Smooth muscle cell (in vitro differentiated cells): ENCODE results near the gene OTOGL. TPM values are rescaled to one million over a fixed set of nuclear protein-coding genes. Genes with fewer than 3 reads are reported as not detected.

Experiments used
- DNase-seq: peaks from one replicate; lab custom pipeline; 2025; ENCODE audit not compliant: unreplicated experiment; lab: John Stamatoyannopoulos, UW
- H2AFZ ChIP-seq: fragments of 200-600 bp; sonication (generic); 2 replicates; pipeline ENCODE4 v1.6.0; 2016; ENCODE audit warnings: antibody characterized with exemption, low read depth, mild to moderate bottlenecking
- H3F3A ChIP-seq: fragments of 200-600 bp; sonication (generic); 2 replicates; pipeline ENCODE4 v1.6.0; 2017; ENCODE audit warnings: antibody characterized with exemption, low read depth
- H3K27ac ChIP-seq: fragments of 200-600 bp; sonication (generic); 2 replicates; pipeline ENCODE4 v1.5.1; 2016; ENCODE audit warnings: low read depth, mild to moderate bottlenecking
- H3K27me3 ChIP-seq: fragments of 200-600 bp; sonication (generic); 2 replicates; pipeline ENCODE4 v1.6.1; 2016; ENCODE audit warnings: low read depth, mild to moderate bottlenecking
- H3K36me3 ChIP-seq: fragments of 200-600 bp; sonication (generic); 2 replicates; pipeline ENCODE4 v1.5.1; 2016; ENCODE audit warnings: low read depth
- H3K4me1 ChIP-seq: fragments of 200-600 bp; sonication (generic); 2 replicates; pipeline ENCODE4 v1.5.1; 2016; ENCODE audit warnings: low read depth
- H3K4me2 ChIP-seq: fragments of 200-600 bp; sonication (generic); 2 replicates; pipeline ENCODE4 v1.6.0; 2016; ENCODE audit warnings: mild to moderate bottlenecking
- H3K4me3 ChIP-seq: fragments of 200-600 bp; sonication (generic); 2 replicates; pipeline ENCODE4 v1.5.1; 2016; ENCODE audit warnings: mild to moderate bottlenecking
- H3K79me2 ChIP-seq: fragments of 200-600 bp; sonication (generic); 2 replicates; pipeline ENCODE4 v1.6.0; 2016; ENCODE audit warnings: low read depth, mild to moderate bottlenecking
- H3K9ac ChIP-seq: fragments of 200-600 bp; sonication (generic); 2 replicates; pipeline ENCODE4 v1.6.0; 2016; ENCODE audit warnings: low read depth
- H3K9me3 ChIP-seq: fragments of 200-600 bp; sonication (generic); replicated peaks from 2 replicates; pipeline ENCODE4 v1.5.1; 2016; ENCODE audit warnings: low read depth
- H4K20me1 ChIP-seq: fragments of 200-600 bp; sonication (generic); 2 replicates; pipeline ENCODE4 v1.6.0; 2016; ENCODE audit warnings: low read depth
- WGBS: methylation state at CpG from one replicate; pipeline ENCODE4 v1.1.7; 2016; ENCODE audit warnings: low lambda C conversion rate; 5-methylcytosine and 5-hydroxymethylcytosine counted together
- polyA plus RNA-seq: library from polyadenylated mRNA; unstranded; fragments of >200 nt; fragmentation: Nextera tagmentation; extraction: Ambion mirVana; gene quantifications from 2 replicates; pipeline ENCODE4 v1.2.1, GENCODE V29; 2016
- total RNA-seq: library from RNA; depleted of rRNA; stranded (reverse); fragments of >200 nt; gene quantifications from 2 replicates; pipeline ENCODE4 v1.2.3, GENCODE V29; 2014
- TF ChIP-seq, protein P1 (sequence below): fragments of 200-600 bp; sonication (generic); IDR thresholded peaks from 2 replicates; pipeline ENCODE4 v1.5.1; 2017; ENCODE audit warnings: borderline replicate concordance, mild to moderate bottlenecking, antibody characterized with exemption; ENCODE audit not compliant: insufficient read depth, poor library complexity, severe bottlenecking

OTOGL gene
- total and polyA plus RNA-seq, 2 experiments from 2014 or later, result 0.09 TPM; not detected in 1

DNA sequence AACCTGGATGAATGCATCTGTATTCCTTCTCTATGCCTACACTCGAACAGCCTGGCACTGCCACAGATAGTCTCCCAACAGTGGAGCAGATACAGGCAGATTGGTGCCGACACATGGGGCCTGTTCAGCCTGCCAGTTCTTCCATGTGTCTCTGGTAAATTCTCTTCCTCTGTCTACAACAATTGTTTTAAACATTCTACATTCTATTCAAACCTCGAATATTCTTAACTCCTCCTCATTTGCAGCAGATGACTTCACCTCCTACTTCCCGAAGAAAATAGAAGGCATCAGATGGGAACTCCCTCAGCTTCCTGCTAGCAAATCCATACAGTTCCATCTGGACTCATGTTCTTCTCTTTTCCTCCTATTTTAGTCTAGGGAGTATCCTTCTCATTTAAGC lies 43.1 kb upstream of the OTOGL start:
- no peaks in the 10 kb centered on the region for H3K36me3 ChIP-seq
- no peak overlapping the region for H3K4me3 ChIP-seq
- H3K9me3 ChIP-seq, result no peaks in the 10 kb centered on the region

DNA sequence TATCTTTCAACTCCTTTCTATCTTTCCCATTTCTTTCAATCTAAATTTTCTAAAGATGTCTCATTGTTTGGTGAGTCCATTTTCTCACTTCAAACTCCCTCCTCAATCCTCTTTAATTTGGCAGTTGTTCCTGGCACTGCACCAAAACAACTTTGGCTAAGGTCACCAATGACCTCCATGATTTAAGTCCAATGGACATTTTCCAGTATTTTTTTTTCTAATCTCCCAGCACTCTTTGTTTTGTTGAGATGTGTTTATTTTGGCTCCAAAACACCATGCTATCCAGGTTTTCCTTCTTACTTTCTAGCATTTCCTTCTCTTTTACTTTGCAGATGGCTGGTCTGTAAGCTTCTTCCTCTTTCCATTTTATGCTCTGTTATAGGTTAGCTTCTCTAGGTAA lies 42.5 kb upstream of the OTOGL start:
- H3K36me3 ChIP-seq, result no peaks in the 10 kb centered on the region
- H3K9me3 ChIP-seq, result no peaks in the 10 kb centered on the region
- H3K27ac ChIP-seq, result no peak overlapping the region
- no peak overlapping the region for H3K4me2 ChIP-seq
- no peaks in the 10 kb centered on the region for H4K20me1 ChIP-seq
- no peaks in the 10 kb centered on the region for H3K27me3 ChIP-seq
- no peaks in the 10 kb centered on the region for H3K79me2 ChIP-seq
- TF ChIP-seq, protein P1, sequence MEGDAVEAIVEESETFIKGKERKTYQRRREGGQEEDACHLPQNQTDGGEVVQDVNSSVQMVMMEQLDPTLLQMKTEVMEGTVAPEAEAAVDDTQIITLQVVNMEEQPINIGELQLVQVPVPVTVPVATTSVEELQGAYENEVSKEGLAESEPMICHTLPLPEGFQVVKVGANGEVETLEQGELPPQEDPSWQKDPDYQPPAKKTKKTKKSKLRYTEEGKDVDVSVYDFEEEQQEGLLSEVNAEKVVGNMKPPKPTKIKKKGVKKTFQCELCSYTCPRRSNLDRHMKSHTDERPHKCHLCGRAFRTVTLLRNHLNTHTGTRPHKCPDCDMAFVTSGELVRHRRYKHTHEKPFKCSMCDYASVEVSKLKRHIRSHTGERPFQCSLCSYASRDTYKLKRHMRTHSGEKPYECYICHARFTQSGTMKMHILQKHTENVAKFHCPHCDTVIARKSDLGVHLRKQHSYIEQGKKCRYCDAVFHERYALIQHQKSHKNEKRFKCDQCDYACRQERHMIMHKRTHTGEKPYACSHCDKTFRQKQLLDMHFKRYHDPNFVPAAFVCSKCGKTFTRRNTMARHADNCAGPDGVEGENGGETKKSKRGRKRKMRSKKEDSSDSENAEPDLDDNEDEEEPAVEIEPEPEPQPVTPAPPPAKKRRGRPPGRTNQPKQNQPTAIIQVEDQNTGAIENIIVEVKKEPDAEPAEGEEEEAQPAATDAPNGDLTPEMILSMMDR, result no peak
- H3K9ac ChIP-seq, result no peak overlapping the region
- H3K4me3 ChIP-seq, result no peak overlapping the region
- no peak overlapping the region for H2AFZ ChIP-seq
- no peaks in the 10 kb centered on the region for H3K4me1 ChIP-seq
- H3F3A ChIP-seq, result no peaks in the 10 kb centered on the region
- no peak for DNase-seq

More for the DNA sequence above, 43.1 kb upstream of the OTOGL start:
- 90% methylated on average over 4 of the region's 4 CpGs for WGBS
- no peak overlapping the region for H2AFZ ChIP-seq
- no peaks in the 10 kb centered on the region for H3K27me3 ChIP-seq
- H3K4me2 ChIP-seq, result no peak overlapping the region
- no peaks in the 10 kb centered on the region for H4K20me1 ChIP-seq
- no peak overlapping the region for H3K9ac ChIP-seq
- TF ChIP-seq, protein P1, result no peak
- no peak overlapping the region for H3K27ac ChIP-seq
- H3K79me2 ChIP-seq, result no peaks in the 10 kb centered on the region
- no peaks in the 10 kb centered on the region for H3F3A ChIP-seq
- no peaks in the 10 kb centered on the region for H3K4me1 ChIP-seq
- no peak for DNase-seq

DNA sequence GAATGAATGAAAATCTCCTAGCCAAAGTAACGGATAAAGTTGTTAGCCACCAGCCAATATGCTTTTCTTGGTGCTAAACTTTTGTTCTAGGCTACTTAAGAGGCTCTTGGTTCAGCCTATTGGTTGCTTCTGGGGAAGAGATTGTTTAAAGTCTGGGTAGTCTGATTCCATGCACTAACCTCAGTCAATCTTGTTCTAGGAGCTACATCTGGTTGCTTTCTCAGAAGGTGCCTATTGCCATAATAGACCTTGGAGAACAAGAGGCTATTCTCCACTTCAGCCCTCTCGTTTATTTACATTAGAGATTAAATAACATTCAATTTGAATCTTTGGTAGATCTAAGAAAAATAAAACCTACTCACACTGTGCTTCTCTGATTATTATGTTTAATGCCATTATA lies 40.8 kb upstream of the OTOGL start:
- Histone ChIP-seq H3K4me3 (no peak overlapping the region), H3F3A (no peaks in the 10 kb centered on the region), H3K27ac (no peak overlapping the region), H3K36me3 (no peaks in the 10 kb centered on the region), H3K27me3 (no peaks in the 10 kb centered on the region), H3K4me2 (no peak overlapping the region), H3K9ac (no peak overlapping the region), H3K79me2 (no peaks in the 10 kb centered on the region), H3K4me1 (no peaks in the 10 kb centered on the region), H3K9me3 (no peaks in the 10 kb centered on the region), H2AFZ (no peak overlapping the region), H4K20me1 (no peaks in the 10 kb centered on the region)
- DNase-seq, result no peak
- 93% methylated on average over 2 of the region's 2 CpGs for WGBS
- TF ChIP-seq, protein P1, result no peak

DNA sequence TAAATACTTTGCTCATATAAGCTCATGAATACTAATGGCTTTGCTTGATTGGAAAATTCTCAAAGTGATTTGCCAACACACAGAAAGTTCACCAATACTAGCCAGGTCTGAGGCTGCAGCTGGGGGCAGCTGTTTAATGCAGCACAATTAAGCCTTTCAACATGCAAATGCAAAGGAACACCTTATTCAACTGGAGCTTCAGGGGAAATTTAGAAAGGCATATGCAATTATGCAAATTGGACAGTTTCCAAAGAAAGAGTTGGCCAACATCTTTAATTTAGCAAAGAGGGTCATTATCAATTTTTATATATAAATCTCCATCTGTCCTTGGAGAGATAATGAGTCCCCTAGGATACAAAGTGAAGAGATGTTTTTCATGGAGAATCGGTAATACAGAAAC lies 40.2 kb upstream of the OTOGL start:
- 100% methylated on average over 1 of the region's 1 CpG for WGBS
- no peaks in the 10 kb centered on the region for H3K4me1 ChIP-seq
- no peaks in the 10 kb centered on the region for H3K9me3 ChIP-seq
- TF ChIP-seq, protein P1, result no peak
- H3K9ac ChIP-seq, result no peak overlapping the region
- H3K4me2 ChIP-seq, result no peak overlapping the region
- H3K79me2 ChIP-seq, result no peaks in the 10 kb centered on the region
- H4K20me1 ChIP-seq, result no peaks in the 10 kb centered on the region
- no peaks in the 10 kb centered on the region for H3K27me3 ChIP-seq
- H3K27ac ChIP-seq, result no peak overlapping the region
- H3K4me3 ChIP-seq, result no peak overlapping the region
- H3K36me3 ChIP-seq, result no peaks in the 10 kb centered on the region
- H2AFZ ChIP-seq, result no peak overlapping the region
- no peaks in the 10 kb centered on the region for H3F3A ChIP-seq
- DNase-seq, result no peak
